D721Med (cell line): ENCODE results near the gene PTPRU.

Experiments
- DNase-seq: peaks from one replicate; pipeline ENCODE4 v3.0.0; 2011; ENCODE audit warnings: low spot score; ENCODE audit not compliant: insufficient read length
- FAIRE-seq: peaks from 2 replicates; lab custom pipeline; 2011; peaks lifted over from hg19 to GRCh38; lab: Jason Lieb, UNC
- CTCF ChIP-seq: IDR thresholded peaks from 2 replicates; pipeline ENCODE4 v1.5.1; 2012; ENCODE audit warnings: mild to moderate bottlenecking, control low read depth; ENCODE audit not compliant: insufficient read depth; ENCODE audit errors: missing control alignments

Gene PTPRU

GRCh38 chr1:29282924-29283803, 46.8 kb downstream of the PTPRU start:
- FAIRE-seq (no peak), DNase-seq (no peak)
- TF ChIP-seq CTCF = no peak

GRCh38 chr1:29283804-29284195, 47.5 kb downstream of the PTPRU start:
- no peak for TF ChIP-seq CTCF
- DNase-seq = no peak
- no peak for FAIRE-seq

GRCh38 chr1:29284286-29284960, 48.1 kb downstream of the PTPRU start:
- FAIRE-seq (no peak), DNase-seq (no peak)
- TF ChIP-seq CTCF = no peak

- FAIRE-seq = no peak
- no peak for TF ChIP-seq CTCF
- DNase-seq = no peak
Observed at GRCh38 chr1:29284961-29285560, 48.7 kb downstream of the PTPRU start.

GRCh38 chr1:29285771-29286170, 49.4 kb downstream of the PTPRU start:
- FAIRE-seq (no peak), DNase-seq (no peak)
- TF ChIP-seq CTCF = no peak

- TF ChIP-seq CTCF = no peak
- DNase-seq = no peak
- no peak for FAIRE-seq
Observed at GRCh38 chr1:29286194-29286767, 50.0 kb downstream of the PTPRU start.
